PC-3 (cell line): ENCODE measurements around the gene CAMK2N2. TPM values are rescaled to one million over a fixed set of nuclear protein-coding genes. Genes with fewer than 3 reads are reported as not detected.
A peak's percentile ranks its signal among the peaks of the same experiment; 100 is the strongest.

Experiments used
- ATAC-seq: fragments of 200-7000 bp; cut with Tn5 transposase; 2 replicates; pipeline ENCODE4 v1.9.1; 2020; ENCODE audit warnings: mild to moderate bottlenecking, moderate library complexity
- BruUV-seq: library from RNA; stranded (reverse); fragments of 400-500 nt; replicated peaks from 2 replicates; lab custom pipeline; 2021; lab: Mats Ljungman, UMichigan
- CTCF ChIA-PET: fragments of 300-600 bp; sonication (Branson Sonifier 250); formaldehyde crosslinking; loops from one replicate; lab custom pipeline; 2022; ENCODE audit warnings: antibody characterized with exemption; lab: Charles Lee
- POLR2A ChIA-PET: fragments of 300-600 bp; sonication (Branson Sonifier 250); formaldehyde crosslinking; loops from one replicate; lab custom pipeline; 2022; ENCODE audit warnings: antibody characterized with exemption; ENCODE audit not compliant: unreplicated experiment; lab: Charles Lee
- DNase-seq: peaks from one replicate; pipeline ENCODE4 v3.0.0-alpha.2; 2015
- H2AFZ ChIP-seq: fragments of 300-600 bp; sonication (generic); 2 replicates; pipeline ENCODE4 v1.6.0; 2016; ENCODE audit warnings: antibody characterized with exemption, low read length
- H3F3A ChIP-seq: fragments of 300-600 bp; sonication (generic); one replicate; pipeline ENCODE4 v1.6.0; 2017; ENCODE audit warnings: antibody characterized with exemption, low read length, control low read depth, mild to moderate bottlenecking; ENCODE audit not compliant: unreplicated experiment
- H3K27ac ChIP-seq: fragments of 300-600 bp; sonication (generic); 2 replicates; pipeline ENCODE4 v1.5.1; 2016; ENCODE audit warnings: mild to moderate bottlenecking, low read length
- H3K27me3 ChIP-seq: fragments of 300-600 bp; sonication (generic); 2 replicates; pipeline ENCODE4 v1.6.1; 2016; ENCODE audit warnings: low read length, mixed read lengths
- H3K36me3 ChIP-seq: fragments of 300-600 bp; sonication (generic); 2 replicates; pipeline ENCODE4 v1.6.1; 2016; ENCODE audit warnings: low read depth, mixed run types, low read length, mixed read lengths
- H3K4me1 ChIP-seq: fragments of 300-600 bp; sonication (generic); 2 replicates; pipeline ENCODE4 v1.5.1; 2016; ENCODE audit warnings: low read length; ENCODE audit not compliant: insufficient read depth
- H3K4me2 ChIP-seq: fragments of 300-600 bp; sonication (generic); 2 replicates; pipeline ENCODE4 v1.6.0; 2016; ENCODE audit warnings: low read length
- H3K4me3 ChIP-seq: fragments of 300-600 bp; sonication (generic); 2 replicates; pipeline ENCODE4 v1.5.1; 2016; ENCODE audit warnings: mild to moderate bottlenecking, low read length, mixed read lengths
- H3K79me2 ChIP-seq: fragments of 300-600 bp; sonication (generic); 2 replicates; pipeline ENCODE4 v1.6.1; 2017; ENCODE audit warnings: low read length, mixed read lengths
- H3K9ac ChIP-seq: fragments of 300-600 bp; sonication (generic); 2 replicates; pipeline ENCODE4 v1.6.0; 2016; ENCODE audit warnings: mild to moderate bottlenecking, low read length
- H3K9me2 ChIP-seq: fragments of 300-600 bp; sonication (generic); replicated peaks from 2 replicates; pipeline ENCODE4 v1.6.1; 2016; ENCODE audit warnings: mixed run types, low read length, mixed read lengths
- H3K9me3 ChIP-seq: fragments of 300-600 bp; sonication (generic); 2 replicates; pipeline ENCODE4 v1.6.1; 2016; ENCODE audit warnings: low read length, mixed read lengths
- H4K20me1 ChIP-seq: fragments of 300-600 bp; sonication (generic); 2 replicates; pipeline ENCODE4 v1.6.1; 2016; ENCODE audit warnings: low read length, mixed read lengths
- EZH2 ChIP-seq: fragments of 300-600 bp; sonication (generic); IDR thresholded peaks from one replicate; pipeline ENCODE4 v1.6.1; 2017; ENCODE audit warnings: antibody characterized with exemption, mild to moderate bottlenecking, low read length; ENCODE audit not compliant: unreplicated experiment
- EZH2phosphoT487 ChIP-seq: fragments of 300-600 bp; sonication (generic); IDR thresholded peaks from 2 replicates; pipeline ENCODE4 v1.6.1; 2018; ENCODE audit warnings: mild to moderate bottlenecking, antibody characterized with exemption, low read length, borderline replicate concordance
- intact Hi-C: fragments of 100-400 bp; cut with micrococcal nuclease; formaldehyde crosslinking; loops from 2 replicates; pipeline ENCODE4 v1.9.0; 2023
- total RNA-seq: library from RNA; depleted of rRNA; stranded (reverse); fragments of >200 nt; gene quantifications from 2 replicates; pipeline ENCODE4 v1.2.3, GENCODE V29; 2014
- TF ChIP-seq, protein P1 (sequence below): fragments of 300-600 bp; sonication (generic); conservative IDR thresholded peaks from 2 replicates; pipeline ENCODE4 v1.5.1; 2017; ENCODE audit warnings: antibody characterized with exemption, low read depth, mild to moderate bottlenecking, low read length

Gene CAMK2N2
- total RNA-seq, 1 experiment from 2014 or later = 1.1 TPM

DNA sequence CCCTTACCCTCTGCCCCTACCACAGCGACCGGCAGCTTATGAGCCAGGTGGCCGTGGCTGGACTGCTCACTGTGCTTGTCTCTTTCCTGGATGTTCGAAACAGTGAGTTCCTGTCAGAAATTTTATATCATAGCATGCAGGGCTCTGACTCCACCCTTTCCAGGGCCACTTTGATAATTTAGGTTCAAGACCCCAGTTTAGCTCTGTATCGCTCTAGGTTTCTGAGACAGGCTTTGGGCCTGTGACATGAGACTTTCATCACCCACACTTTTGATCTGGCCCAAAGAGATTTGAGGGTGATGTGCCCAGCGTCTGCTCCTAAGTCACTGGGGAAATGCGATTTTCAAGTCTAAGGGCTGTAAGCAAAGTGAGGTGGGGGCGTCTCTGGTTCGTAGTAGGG is 46.6 kb upstream of the CAMK2N2 start:
- Histone ChIP-seq H2AFZ (no peak overlapping the region), H3K4me3 (no peak overlapping the region), H3K9me2 (no peaks in the 10 kb centered on the region), H4K20me1 (peaks cover 41% of the 10 kb centered on the region), H3K27me3 (no peaks in the 10 kb centered on the region), H3F3A (peaks cover 8% of the 10 kb centered on the region), H3K4me2 (no peak overlapping the region), H3K27ac (no peak overlapping the region), H3K79me2 (peaks cover 30% of the 10 kb centered on the region), H3K9me3 (no peaks in the 10 kb centered on the region), H3K9ac (no peak overlapping the region), H3K4me1 (no peaks in the 10 kb centered on the region), H3K36me3 (peaks cover 58% of the 10 kb centered on the region)
- ChIA-PET POLR2A (no interaction called here), CTCF (no interaction called here)
- TF ChIP-seq, protein P1, sequence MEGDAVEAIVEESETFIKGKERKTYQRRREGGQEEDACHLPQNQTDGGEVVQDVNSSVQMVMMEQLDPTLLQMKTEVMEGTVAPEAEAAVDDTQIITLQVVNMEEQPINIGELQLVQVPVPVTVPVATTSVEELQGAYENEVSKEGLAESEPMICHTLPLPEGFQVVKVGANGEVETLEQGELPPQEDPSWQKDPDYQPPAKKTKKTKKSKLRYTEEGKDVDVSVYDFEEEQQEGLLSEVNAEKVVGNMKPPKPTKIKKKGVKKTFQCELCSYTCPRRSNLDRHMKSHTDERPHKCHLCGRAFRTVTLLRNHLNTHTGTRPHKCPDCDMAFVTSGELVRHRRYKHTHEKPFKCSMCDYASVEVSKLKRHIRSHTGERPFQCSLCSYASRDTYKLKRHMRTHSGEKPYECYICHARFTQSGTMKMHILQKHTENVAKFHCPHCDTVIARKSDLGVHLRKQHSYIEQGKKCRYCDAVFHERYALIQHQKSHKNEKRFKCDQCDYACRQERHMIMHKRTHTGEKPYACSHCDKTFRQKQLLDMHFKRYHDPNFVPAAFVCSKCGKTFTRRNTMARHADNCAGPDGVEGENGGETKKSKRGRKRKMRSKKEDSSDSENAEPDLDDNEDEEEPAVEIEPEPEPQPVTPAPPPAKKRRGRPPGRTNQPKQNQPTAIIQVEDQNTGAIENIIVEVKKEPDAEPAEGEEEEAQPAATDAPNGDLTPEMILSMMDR = no peak
- TF ChIP-seq EZH2phosphoT487 (no peak), EZH2 (no peak)
- intact Hi-C loops = no loop called here
- no peak for ATAC-seq
- BruUV-seq = no TSS peak
- DNase-seq = no peak

DNA sequence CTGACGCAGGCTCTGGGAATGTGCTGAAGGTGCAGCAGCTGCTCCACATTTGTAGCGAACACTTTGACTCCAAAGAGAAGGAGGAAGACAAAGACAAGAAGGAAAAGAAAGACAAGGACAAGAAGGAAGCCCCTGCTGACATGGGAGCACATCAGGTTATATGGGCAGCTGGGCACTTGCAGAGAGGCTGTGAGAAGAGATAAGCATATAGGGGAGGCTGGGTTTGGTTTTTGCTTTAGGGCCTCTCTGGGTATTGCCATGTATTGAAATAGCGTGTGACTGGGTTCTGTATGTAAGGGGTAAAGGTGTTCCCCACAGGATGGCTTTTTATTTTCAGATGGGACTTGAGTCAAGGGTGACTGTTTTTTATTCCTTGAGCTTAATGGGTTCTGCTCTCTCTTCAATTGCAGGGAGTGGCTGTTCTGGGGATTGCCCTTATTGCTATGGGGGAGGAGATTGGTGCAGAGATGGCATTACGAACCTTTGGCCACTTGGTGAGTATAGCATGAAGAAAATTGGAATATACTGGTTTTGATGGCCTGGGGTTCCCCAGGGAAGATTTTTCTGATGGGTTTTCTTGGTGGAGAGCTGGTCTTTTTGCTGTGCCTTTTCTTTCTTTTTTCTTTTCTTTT is 45.1 kb upstream of the CAMK2N2 start:
- H3F3A ChIP-seq = peaks cover 7% of the 10 kb centered on the region
- H3K79me2 ChIP-seq = peaks cover 44% of the 10 kb centered on the region
- H3K4me2 ChIP-seq = no peak overlapping the region
- no peaks in the 10 kb centered on the region for H3K9me3 ChIP-seq
- H3K36me3 ChIP-seq = peaks cover 72% of the 10 kb centered on the region
- H4K20me1 ChIP-seq = peaks cover 56% of the 10 kb centered on the region
- ChIA-PET POLR2A (interaction anchor here (0.5 kb wide), 1 partner anchor 11 kb away, joined by 3 read pairs; no protein-coding TSS in a partner anchor), CTCF (no interaction called here)
- no peak overlapping the region for H2AFZ ChIP-seq
- peaks cover 10% of the 10 kb centered on the region for H3K4me1 ChIP-seq
- TF ChIP-seq EZH2 = no peak
- no peak for TF ChIP-seq EZH2phosphoT487
- TF ChIP-seq, protein P1 = no peak
- H3K27ac ChIP-seq = no peak overlapping the region
- no peak for DNase-seq
- H3K9ac ChIP-seq = no peak overlapping the region
- ATAC-seq = no peak
- H3K4me3 ChIP-seq = no peak overlapping the region
- no peaks in the 10 kb centered on the region for H3K27me3 ChIP-seq
- H3K9me2 ChIP-seq = no peaks in the 10 kb centered on the region
- intact Hi-C loops = no loop called here
- no TSS peak for BruUV-seq

DNA sequence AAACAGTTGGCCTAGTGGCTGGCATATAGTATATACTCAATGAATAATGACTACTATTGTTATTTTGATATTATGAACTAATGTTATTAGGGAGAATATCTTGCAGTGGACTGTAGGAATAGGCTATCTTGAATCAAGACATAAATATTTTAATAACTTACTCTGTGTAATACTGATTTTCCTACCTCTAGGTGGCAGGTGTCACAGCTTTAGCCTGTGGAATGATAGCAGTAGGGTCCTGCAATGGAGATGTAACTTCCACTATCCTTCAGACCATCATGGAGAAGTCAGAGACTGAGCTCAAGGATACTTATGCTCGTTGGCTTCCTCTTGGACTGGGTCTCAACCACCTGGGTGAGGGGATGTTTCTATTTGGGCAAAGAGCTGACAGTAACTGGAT is 44.2 kb upstream of the CAMK2N2 start:
- Histone ChIP-seq H3K9ac (no peak overlapping the region), H3K4me2 (no peak overlapping the region), H3K9me2 (no peaks in the 10 kb centered on the region), H3F3A (no peaks in the 10 kb centered on the region), H3K27me3 (no peaks in the 10 kb centered on the region), H3K4me1 (peaks cover 18% of the 10 kb centered on the region), H3K79me2 (peaks cover 53% of the 10 kb centered on the region), H2AFZ (no peak overlapping the region), H4K20me1 (peaks cover 65% of the 10 kb centered on the region), H3K9me3 (no peaks in the 10 kb centered on the region), H3K27ac (no peak overlapping the region), H3K36me3 (peaks cover 80% of the 10 kb centered on the region), H3K4me3 (no peak overlapping the region)
- POLR2A ChIA-PET = interaction anchor here (0.5 kb wide), 1 partner anchor 12 kb away, joined by 3 read pairs; no protein-coding TSS in a partner anchor
- BruUV-seq = no TSS peak
- DNase-seq (peak; percentile 39), ATAC-seq (peak; percentile 79)
- intact Hi-C loops = no loop called here
- CTCF ChIA-PET = interaction anchor here (0.6 to 1.0 kb wide), 2 partner anchors 14 to 1473 kb away, joined by 5 to 6 read pairs; no protein-coding TSS in a partner anchor
- TF ChIP-seq, protein P1 = peak; percentile 69
- TF ChIP-seq EZH2 = no peak
